Thymus (tissue), 11 donors: ENCODE results near the gene RASSF7. TPM values are rescaled to one million over a fixed set of nuclear protein-coding genes. Genes with fewer than 3 reads are reported as not detected.

Source experiments
- DNase-seq, 9 donors: peaks; one replicate each; pipeline ENCODE4 v3.0.0-alpha.2; 2013; ENCODE audit warnings: low spot score in 9 of 9, low read depth in 6 of 9, missing footprints in 1 of 9
- H3K27ac ChIP-seq, 2 donors: one replicate each; pipeline ENCODE4 v1.5.1; 2013; ENCODE audit warnings: control low read depth in 1 of 2, low read depth in 1 of 2, low read length in 1 of 2, mild to moderate bottlenecking in 1 of 2, moderate library complexity in 1 of 2
- H3K27me3 ChIP-seq, 2 donors: one replicate each; pipeline ENCODE4 v1.5.1; 2013; ENCODE audit warnings: low read length in 1 of 2; ENCODE audit not compliant: control insufficient read depth in 2 of 2, insufficient read depth in 1 of 2
- H3K36me3 ChIP-seq, 2 donors: one replicate each; pipeline ENCODE4 v1.5.1; 2013; ENCODE audit warnings: low read length in 1 of 2, mild to moderate bottlenecking in 1 of 2, moderate library complexity in 1 of 2; ENCODE audit not compliant: control insufficient read depth in 2 of 2, insufficient read depth in 2 of 2
- H3K4me1 ChIP-seq, 2 donors: one replicate each; pipeline ENCODE4 v1.5.1; 2013; ENCODE audit warnings: low read length in 2 of 2; ENCODE audit not compliant: control insufficient read depth in 2 of 2, insufficient read depth in 2 of 2
- H3K4me3 ChIP-seq, 2 donors: one replicate each; pipeline ENCODE4 v1.5.1; 2013; ENCODE audit warnings: low read length in 2 of 2, control low read depth in 1 of 2, mild to moderate bottlenecking in 1 of 2
- H3K9me3 ChIP-seq, 2 donors: one replicate each; pipeline ENCODE4 v1.5.1; 2013; ENCODE audit warnings: low read length in 1 of 2, mild to moderate bottlenecking in 1 of 2; ENCODE audit not compliant: control insufficient read depth in 2 of 2, insufficient read depth in 1 of 2
- WGBS: extraction: QIAGEN DNeasy Blood & Tissue Kit; methylation state at CpG from one replicate; pipeline ENCODE4 v1.1.7; 2013; 5-methylcytosine and 5-hydroxymethylcytosine counted together
- polyA plus RNA-seq: library from polyadenylated mRNA; stranded (reverse); fragments of 200-250 nt; gene quantifications from one replicate; pipeline ENCODE4 v1.2.3, GENCODE V29; 2013
- total RNA-seq: library from RNA; stranded (reverse); fragments of 120-200 nt; gene quantifications from one replicate; pipeline ENCODE4 v1.2.4, GENCODE V29; 2013
- donor health status: healthy.

RASSF7 gene
- total and polyA plus RNA-seq, 2 donors, result 22.5 to 51.2 TPM

- Histone ChIP-seq H3K36me3 (peaks cover 29 to 31% of the 10 kb centered on the region in 2 donors), H3K27me3 (peaks cover 2 to 4% of the 10 kb centered on the region in 2 donors), H3K9me3 (no peaks in the 10 kb centered on the region), H3K4me1 (peaks cover 11 to 14% of the 10 kb centered on the region in 2 donors), H3K27ac (no peak overlapping the region), H3K4me3 (no peak overlapping the region)
- DNase-seq, result no peak
- 93% methylated on average over 28 of the region's 28 CpGs for WGBS
Measured at GRCh38 chr11:530960-531831, 29.6 kb upstream of the RASSF7 start.

GRCh38 chr11:531919-532526, 28.7 kb upstream of the RASSF7 start:
- H3K4me3 ChIP-seq, result no peak overlapping the region
- 95% methylated on average over 18 of the region's 18 CpGs for WGBS
- DNase-seq, result no peak
- H3K27ac ChIP-seq, result no peak overlapping the region
- peaks cover 10 to 12% of the 10 kb centered on the region in 2 donors for H3K27me3 ChIP-seq
- H3K9me3 ChIP-seq, result peaks cover 0 to 3% of the 10 kb centered on the region in 2 donors
- H3K36me3 ChIP-seq, result peaks cover 29 to 31% of the 10 kb centered on the region in 2 donors
- peaks cover 15 to 19% of the 10 kb centered on the region in 2 donors for H3K4me1 ChIP-seq

GRCh38 chr11:532527-532985, 28.2 kb upstream of the RASSF7 start:
- Histone ChIP-seq H3K4me3 (no peak overlapping the region), H3K9me3 (peaks cover 0 to 6% of the 10 kb centered on the region in 2 donors), H3K36me3 (peaks cover 29 to 31% of the 10 kb centered on the region in 2 donors), H3K4me1 (peaks cover 18 to 25% of the 10 kb centered on the region in 2 donors), H3K27me3 (peaks cover 13 to 17% of the 10 kb centered on the region in 2 donors), H3K27ac (no peak overlapping the region)
- no peak for DNase-seq
- WGBS, result 97% methylated on average over 23 of the region's 23 CpGs

- no peak for DNase-seq
- 96% methylated on average over 33 of the region's 33 CpGs for WGBS
- no peak overlapping the region for H3K4me3 ChIP-seq
Measured at GRCh38 chr11:532986-533585, 27.7 kb upstream of the RASSF7 start.

GRCh38 chr11:533586-534395, 27.0 kb upstream of the RASSF7 start:
- DNase-seq, result no peak
- Histone ChIP-seq H3K4me1 (peaks cover 23 to 31% of the 10 kb centered on the region in 2 donors), H3K27ac (no peak overlapping the region), H3K27me3 (peaks cover 19 to 30% of the 10 kb centered on the region in 2 donors), H3K9me3 (peaks cover 0 to 6% of the 10 kb centered on the region in 2 donors), H3K36me3 (peaks cover 29 to 31% of the 10 kb centered on the region in 2 donors), H3K4me3 (peak overlapping the region; percentile 61 to 88)
- 97% methylated on average over 37 of the region's 37 CpGs for WGBS

More at GRCh38 chr11:532986-533585, 27.7 kb upstream of the RASSF7 start:
- Histone ChIP-seq H3K4me1 (peaks cover 23 to 30% of the 10 kb centered on the region in 2 donors), H3K27ac (no peak overlapping the region), H3K9me3 (peaks cover 0 to 6% of the 10 kb centered on the region in 2 donors), H3K36me3 (peaks cover 29 to 31% of the 10 kb centered on the region in 2 donors), H3K27me3 (peaks cover 18 to 23% of the 10 kb centered on the region in 2 donors)

GRCh38 chr11:534396-535209, 26.2 kb upstream of the RASSF7 start:
- Histone ChIP-seq H3K27me3 (peaks cover 19 to 34% of the 10 kb centered on the region in 2 donors), H3K36me3 (peaks cover 29 to 31% of the 10 kb centered on the region in 2 donors), H3K9me3 (peaks cover 0 to 6% of the 10 kb centered on the region in 2 donors), H3K27ac (peak overlapping the region in 1 of 2 donors; percentile 73), H3K4me1 (peaks cover 23 to 31% of the 10 kb centered on the region in 2 donors), H3K4me3 (peak overlapping the region; percentile 61 to 88)
- WGBS, result 13% methylated on average over 65 of the region's 66 CpGs
- peak in 1 of 9 donors; percentile 40 for DNase-seq

GRCh38 chr11:535210-535518, 25.6 kb upstream of the RASSF7 start:
- Histone ChIP-seq H3K27ac (peak overlapping the region in 1 of 2 donors; percentile 73), H3K4me3 (peak overlapping the region in 1 of 2 donors; percentile 88), H3K36me3 (peaks cover 28 to 29% of the 10 kb centered on the region in 2 donors), H3K4me1 (peaks cover 23 to 31% of the 10 kb centered on the region in 2 donors), H3K9me3 (peaks cover 0 to 6% of the 10 kb centered on the region in 2 donors), H3K27me3 (peaks cover 19 to 39% of the 10 kb centered on the region in 2 donors)
- DNase-seq, result no peak
- 1% methylated on average over 54 of the region's 56 CpGs for WGBS
